Lower leg skin (tissue), 3 donors: ENCODE measurements around the gene CCDC88C.

Experiments used
- POLR2A ChIP-seq, 2 donors: fragments of 450-650 bp; IDR thresholded peaks; one replicate each; pipeline ENCODE4 v1.6.1; 2016 to 2017; ENCODE audit warnings: antibody characterized with exemption in 2 of 2, mild to moderate bottlenecking in 1 of 2, moderate library complexity in 1 of 2
- TF ChIP-seq, protein P1 (sequence below), 3 donors: fragments of 450-650 bp; IDR thresholded peaks; one replicate each; pipeline ENCODE4 v1.5.1; 2016; ENCODE audit warnings: antibody characterized with exemption in 3 of 3, mild to moderate bottlenecking in 3 of 3, moderate library complexity in 2 of 3

DNA sequence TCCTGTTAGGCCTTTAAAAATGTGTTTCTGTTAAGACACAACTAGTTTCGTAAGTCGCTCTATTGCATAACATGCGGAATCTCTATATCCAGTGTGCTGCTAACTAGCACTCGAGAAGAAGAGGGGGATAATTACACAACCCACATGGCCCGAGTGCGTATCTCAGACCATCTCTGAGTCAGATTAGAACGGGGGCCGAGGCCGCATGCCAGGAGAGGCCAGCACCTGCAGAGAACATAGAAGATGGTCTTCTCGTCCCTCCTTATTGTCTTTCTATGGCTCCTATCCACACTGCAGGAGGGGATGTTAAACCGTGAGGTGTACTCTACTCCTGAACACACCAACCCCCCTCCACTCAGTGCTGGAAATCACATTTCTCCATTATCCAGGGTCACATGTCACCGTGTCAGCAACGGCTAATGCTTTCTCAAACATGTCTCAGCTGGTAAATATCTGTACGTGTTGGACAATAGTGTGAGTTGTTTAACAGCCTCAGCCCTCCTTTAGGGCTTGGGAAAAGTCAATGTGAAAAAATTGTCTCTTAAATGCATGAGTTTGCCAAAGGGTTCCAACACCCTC, 56.3 kb downstream of the CCDC88C start:
- TF ChIP-seq, protein P1, sequence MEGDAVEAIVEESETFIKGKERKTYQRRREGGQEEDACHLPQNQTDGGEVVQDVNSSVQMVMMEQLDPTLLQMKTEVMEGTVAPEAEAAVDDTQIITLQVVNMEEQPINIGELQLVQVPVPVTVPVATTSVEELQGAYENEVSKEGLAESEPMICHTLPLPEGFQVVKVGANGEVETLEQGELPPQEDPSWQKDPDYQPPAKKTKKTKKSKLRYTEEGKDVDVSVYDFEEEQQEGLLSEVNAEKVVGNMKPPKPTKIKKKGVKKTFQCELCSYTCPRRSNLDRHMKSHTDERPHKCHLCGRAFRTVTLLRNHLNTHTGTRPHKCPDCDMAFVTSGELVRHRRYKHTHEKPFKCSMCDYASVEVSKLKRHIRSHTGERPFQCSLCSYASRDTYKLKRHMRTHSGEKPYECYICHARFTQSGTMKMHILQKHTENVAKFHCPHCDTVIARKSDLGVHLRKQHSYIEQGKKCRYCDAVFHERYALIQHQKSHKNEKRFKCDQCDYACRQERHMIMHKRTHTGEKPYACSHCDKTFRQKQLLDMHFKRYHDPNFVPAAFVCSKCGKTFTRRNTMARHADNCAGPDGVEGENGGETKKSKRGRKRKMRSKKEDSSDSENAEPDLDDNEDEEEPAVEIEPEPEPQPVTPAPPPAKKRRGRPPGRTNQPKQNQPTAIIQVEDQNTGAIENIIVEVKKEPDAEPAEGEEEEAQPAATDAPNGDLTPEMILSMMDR (IDR thresholded peaks at IDR 0.05), result no peak
- no peak for TF ChIP-seq POLR2A (IDR thresholded peaks at IDR 0.05)
